MCF 10A (cell line): ENCODE measurements around the gene GREB1. TPM values are rescaled to one million over a fixed set of nuclear protein-coding genes. Genes with fewer than 3 reads are reported as not detected.

Experiments used
- BruUV-seq: library from RNA; stranded (reverse); fragments of 400-500 nt; replicated peaks from 2 replicates; lab custom pipeline; 2021; lab: Mats Ljungman, UMichigan
- CTCF ChIA-PET: fragments of 300-600 bp; sonication (Branson Sonifier 250); formaldehyde crosslinking; extraction: SDS; loops from one replicate; lab custom pipeline; 2021; ENCODE audit warnings: antibody characterized with exemption, inconsistent platforms; lab: Yijun Ruan, JAX
- POLR2A ChIA-PET: fragments of 300-600, 350-650 bp; sonication (Branson Sonifier 250); formaldehyde crosslinking; extraction: SDS; loops from one replicate; lab custom pipeline; 2020; ENCODE audit warnings: antibody characterized with exemption, inconsistent platforms; lab: Yijun Ruan, JAX
- DNase-seq: peaks from one replicate; pipeline ENCODE4 v3.0.0-alpha.2; 2018; ENCODE audit not compliant: unreplicated experiment
- H3K27ac Mint-ChIP-seq: one replicate; pipeline ENCODE4 v1.8.0; 2022; ENCODE audit warnings: mild to moderate bottlenecking, low read depth, mixed read lengths; ENCODE audit not compliant: unreplicated experiment
- H3K27me3 Mint-ChIP-seq: one replicate; pipeline ENCODE4 v1.8.0; 2022; ENCODE audit warnings: mixed read lengths; ENCODE audit not compliant: insufficient read depth, unreplicated experiment
- H3K36me3 Mint-ChIP-seq: one replicate; pipeline ENCODE4 v1.8.0; 2022; ENCODE audit warnings: mild to moderate bottlenecking, moderate library complexity, mixed read lengths; ENCODE audit not compliant: insufficient read depth, unreplicated experiment
- H3K4me1 Mint-ChIP-seq: one replicate; pipeline ENCODE4 v1.8.0; 2022; ENCODE audit warnings: mixed read lengths; ENCODE audit not compliant: insufficient read depth, unreplicated experiment
- H3K4me3 Mint-ChIP-seq: one replicate; pipeline ENCODE4 v1.8.0; 2022; ENCODE audit warnings: mild to moderate bottlenecking, moderate library complexity, mixed read lengths; ENCODE audit not compliant: unreplicated experiment
- H3K9me3 Mint-ChIP-seq: one replicate; pipeline ENCODE4 v1.8.0; 2022; ENCODE audit warnings: mixed read lengths; ENCODE audit not compliant: unreplicated experiment
- intact Hi-C: fragments of 100-400 bp; cut with micrococcal nuclease; formaldehyde crosslinking; loops from 2 replicates; pipeline ENCODE4 v1.14.1; 2022
- total RNA-seq: library from RNA; stranded (reverse); gene quantifications from 2 replicates; pipeline ENCODE4 v1.2.3, GENCODE V29; 2022
- TF ChIP-seq, protein P1 (sequence below): fragments of 200-600 bp; IDR thresholded peaks from one replicate; pipeline ENCODE4 v1.8.0; 2022; ENCODE audit warnings: antibody characterized with exemption, mild to moderate bottlenecking; ENCODE audit not compliant: unreplicated experiment

GREB1 gene
- total RNA-seq, 1 experiment from 2014 or later: 1.7 TPM

DNA sequence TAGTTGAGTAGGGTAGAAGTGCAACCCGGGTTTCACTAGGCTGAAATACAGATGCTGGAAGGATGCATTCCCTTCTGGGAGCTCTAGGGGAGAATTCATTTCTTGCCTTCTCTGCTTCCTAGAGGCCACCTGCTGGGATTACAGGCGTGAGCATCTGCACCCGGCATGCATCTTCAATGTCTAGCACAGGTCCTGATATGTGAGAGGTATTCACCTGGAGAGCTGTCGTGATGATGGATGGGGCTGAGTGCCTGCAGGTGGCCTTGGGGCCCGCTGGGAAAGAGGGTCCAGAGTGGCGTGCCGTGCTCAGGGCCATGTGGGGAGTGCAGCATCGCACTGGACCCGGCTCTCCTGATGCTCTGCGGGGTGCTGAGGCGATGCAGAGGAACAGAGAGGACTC is 142.8 kb downstream of the GREB1 start:
- no peak overlapping the region for H3K4me3 Mint-ChIP-seq
- H3K27ac Mint-ChIP-seq: no peak overlapping the region
- TF ChIP-seq, protein P1, sequence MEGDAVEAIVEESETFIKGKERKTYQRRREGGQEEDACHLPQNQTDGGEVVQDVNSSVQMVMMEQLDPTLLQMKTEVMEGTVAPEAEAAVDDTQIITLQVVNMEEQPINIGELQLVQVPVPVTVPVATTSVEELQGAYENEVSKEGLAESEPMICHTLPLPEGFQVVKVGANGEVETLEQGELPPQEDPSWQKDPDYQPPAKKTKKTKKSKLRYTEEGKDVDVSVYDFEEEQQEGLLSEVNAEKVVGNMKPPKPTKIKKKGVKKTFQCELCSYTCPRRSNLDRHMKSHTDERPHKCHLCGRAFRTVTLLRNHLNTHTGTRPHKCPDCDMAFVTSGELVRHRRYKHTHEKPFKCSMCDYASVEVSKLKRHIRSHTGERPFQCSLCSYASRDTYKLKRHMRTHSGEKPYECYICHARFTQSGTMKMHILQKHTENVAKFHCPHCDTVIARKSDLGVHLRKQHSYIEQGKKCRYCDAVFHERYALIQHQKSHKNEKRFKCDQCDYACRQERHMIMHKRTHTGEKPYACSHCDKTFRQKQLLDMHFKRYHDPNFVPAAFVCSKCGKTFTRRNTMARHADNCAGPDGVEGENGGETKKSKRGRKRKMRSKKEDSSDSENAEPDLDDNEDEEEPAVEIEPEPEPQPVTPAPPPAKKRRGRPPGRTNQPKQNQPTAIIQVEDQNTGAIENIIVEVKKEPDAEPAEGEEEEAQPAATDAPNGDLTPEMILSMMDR: no peak
- H3K27me3 Mint-ChIP-seq: peaks cover 12% of the 10 kb centered on the region
- BruUV-seq: no TSS peak
- peaks cover 12% of the 10 kb centered on the region for H3K4me1 Mint-ChIP-seq
- no peaks in the 10 kb centered on the region for H3K36me3 Mint-ChIP-seq
- CTCF ChIA-PET: interaction anchor here (0.6 to 1.0 kb wide), 5 partner anchors 68 to 1846 kb away, joined by 3 to 5 read pairs (median 3); no protein-coding TSS in a partner anchor
- peak; percentile 25 for DNase-seq
- POLR2A ChIA-PET: interaction anchor here (0.5 to 1.3 kb wide), 5 partner anchors 11 to 74 kb away, joined by 3 to 4 read pairs (median 3); no protein-coding TSS in a partner anchor
- no peaks in the 10 kb centered on the region for H3K9me3 Mint-ChIP-seq
- intact Hi-C loops: no loop called here

DNA sequence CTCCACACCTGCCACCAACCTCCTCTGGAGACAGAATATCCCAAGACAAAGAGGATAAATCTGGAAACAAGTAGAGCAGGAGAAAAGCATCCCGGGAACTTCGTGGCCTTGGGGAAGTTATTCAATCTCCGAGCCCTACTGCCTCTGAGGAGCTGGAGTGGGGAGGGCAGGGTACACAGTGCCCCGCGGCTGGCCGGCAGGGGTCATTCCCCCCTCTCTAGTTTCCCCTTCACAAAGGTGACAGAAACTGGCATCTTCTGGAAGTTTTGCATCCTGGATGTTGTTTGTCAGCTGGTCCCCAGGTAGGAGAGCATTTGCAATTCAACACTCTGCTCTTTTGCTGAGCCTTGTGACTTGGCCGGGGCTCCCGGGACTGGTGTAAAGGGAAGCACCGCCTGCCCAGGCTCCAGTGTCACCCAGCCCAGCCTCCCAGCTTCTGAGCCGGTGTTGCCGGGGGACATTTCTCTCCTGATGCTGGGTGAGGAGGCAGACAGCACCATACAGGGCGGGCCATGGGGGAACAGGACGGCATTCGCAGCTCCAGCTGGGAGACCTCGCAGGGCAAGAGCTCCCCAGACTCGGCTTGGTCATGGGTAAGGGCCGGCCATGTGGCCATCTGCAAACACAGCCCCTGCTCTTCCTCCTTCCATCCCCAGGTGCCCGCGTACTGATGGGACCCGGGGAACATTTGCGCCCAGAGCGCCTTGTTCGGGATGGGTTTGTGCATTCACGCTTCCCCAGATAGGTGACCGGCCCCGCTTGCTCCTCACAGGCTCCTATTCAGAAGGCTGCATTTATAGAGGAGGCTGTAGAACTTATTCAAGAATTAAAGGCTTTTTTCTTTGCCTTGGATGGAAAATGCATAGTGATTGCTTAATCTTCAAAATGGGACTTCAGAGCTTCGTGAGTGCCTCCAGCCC is 143.6 kb downstream of the GREB1 start:
- intact Hi-C loops: no loop called here
- ChIA-PET CTCF (interaction anchor here (0.6 to 6.4 kb wide), 5 partner anchors 68 to 1846 kb away, joined by 3 to 44 read pairs (median 3); no protein-coding TSS in a partner anchor), POLR2A (interaction anchor here (0.8 to 1.3 kb wide), 3 partner anchors 10 to 74 kb away, joined by 3 to 4 read pairs (median 3); no protein-coding TSS in a partner anchor)
- H3K4me3 Mint-ChIP-seq: no peak overlapping the region
- H3K27me3 Mint-ChIP-seq: peaks cover 17% of the 10 kb centered on the region
- TF ChIP-seq, protein P1: no peak
- no TSS peak for BruUV-seq
- H3K36me3 Mint-ChIP-seq: no peaks in the 10 kb centered on the region
- H3K27ac Mint-ChIP-seq: no peak overlapping the region
- H3K4me1 Mint-ChIP-seq: peaks cover 18% of the 10 kb centered on the region
- H3K9me3 Mint-ChIP-seq: no peaks in the 10 kb centered on the region
- DNase-seq: no peak

DNA sequence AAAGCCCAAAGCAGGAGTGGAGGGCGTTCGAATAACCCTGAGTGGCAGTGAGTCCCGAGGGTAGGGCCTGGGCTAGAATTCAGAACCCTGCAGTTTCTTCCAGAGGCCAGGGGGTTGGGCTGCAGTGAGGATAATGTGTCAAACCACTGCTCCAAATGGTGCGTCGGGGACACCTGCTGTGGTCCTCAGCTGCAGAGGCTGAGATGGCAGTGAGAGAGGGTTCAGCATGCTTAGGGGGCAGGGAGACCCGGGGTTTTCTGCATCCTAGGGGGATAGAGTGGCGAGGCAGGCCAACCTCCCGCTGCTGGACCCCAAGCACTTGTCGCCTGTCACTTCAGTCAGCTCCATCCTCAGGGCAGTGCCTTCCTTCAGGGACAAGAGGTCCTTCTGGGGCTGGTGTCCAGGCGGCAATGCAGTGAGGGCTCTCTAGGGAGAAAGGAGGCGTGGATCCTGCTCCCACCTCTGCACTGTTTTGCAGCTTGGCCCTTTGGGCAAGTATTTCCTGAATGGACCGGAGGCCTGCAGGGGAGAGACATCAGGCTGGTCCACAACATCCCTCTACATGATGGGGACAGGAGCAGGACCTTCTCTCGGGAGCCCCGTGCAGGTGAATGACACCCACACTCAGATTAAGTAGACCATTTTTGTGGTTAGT is 144.6 kb downstream of the GREB1 start:
- BruUV-seq: no TSS peak
- Mint-ChIP-seq H3K4me3 (no peak overlapping the region), H3K4me1 (peaks cover 23% of the 10 kb centered on the region), H3K27me3 (peaks cover 27% of the 10 kb centered on the region), H3K27ac (no peak overlapping the region), H3K9me3 (no peaks in the 10 kb centered on the region), H3K36me3 (no peaks in the 10 kb centered on the region)
- DNase-seq: no peak
- CTCF ChIA-PET: interaction anchor here (1.0 to 6.4 kb wide), 2 partner anchors 13 to 95 kb away, joined by 3 to 44 read pairs; no protein-coding TSS in a partner anchor
- POLR2A ChIA-PET: interaction anchor here (0.6 kb wide), 1 partner anchor 12 kb away, joined by 3 read pairs; no protein-coding TSS in a partner anchor
- TF ChIP-seq, protein P1: no peak
- intact Hi-C loops: no loop called here
